Measurements from ENCODE around the gene TXNRD2.
"Not testable (repeated sequence)": the region's sequence is repeated elsewhere in the genome, so short reads cannot be mapped to it uniquely, and the experiment has no call there.

TXNRD2 gene

GRCh38 chr22:19923914-19924513 is 17.6 kb downstream of the TXNRD2 start:
- no peak for DNase-seq (ENCODE audit: low read depth in 2 of 2)

GRCh38 chr22:19921544-19922081 is 20.0 kb downstream of the TXNRD2 start:
- no peak for DNase-seq (ENCODE audit: low read depth in 2 of 2)

- DNase-seq (ENCODE audit: low read depth in 2 of 2): no peak
Measured at GRCh38 chr22:19919701-19920363, 21.8 kb downstream of the TXNRD2 start.

- no peak for DNase-seq (ENCODE audit: low read depth in 2 of 2)
Measured at GRCh38 chr22:19918332-19919106, 23.1 kb downstream of the TXNRD2 start.

DNA sequence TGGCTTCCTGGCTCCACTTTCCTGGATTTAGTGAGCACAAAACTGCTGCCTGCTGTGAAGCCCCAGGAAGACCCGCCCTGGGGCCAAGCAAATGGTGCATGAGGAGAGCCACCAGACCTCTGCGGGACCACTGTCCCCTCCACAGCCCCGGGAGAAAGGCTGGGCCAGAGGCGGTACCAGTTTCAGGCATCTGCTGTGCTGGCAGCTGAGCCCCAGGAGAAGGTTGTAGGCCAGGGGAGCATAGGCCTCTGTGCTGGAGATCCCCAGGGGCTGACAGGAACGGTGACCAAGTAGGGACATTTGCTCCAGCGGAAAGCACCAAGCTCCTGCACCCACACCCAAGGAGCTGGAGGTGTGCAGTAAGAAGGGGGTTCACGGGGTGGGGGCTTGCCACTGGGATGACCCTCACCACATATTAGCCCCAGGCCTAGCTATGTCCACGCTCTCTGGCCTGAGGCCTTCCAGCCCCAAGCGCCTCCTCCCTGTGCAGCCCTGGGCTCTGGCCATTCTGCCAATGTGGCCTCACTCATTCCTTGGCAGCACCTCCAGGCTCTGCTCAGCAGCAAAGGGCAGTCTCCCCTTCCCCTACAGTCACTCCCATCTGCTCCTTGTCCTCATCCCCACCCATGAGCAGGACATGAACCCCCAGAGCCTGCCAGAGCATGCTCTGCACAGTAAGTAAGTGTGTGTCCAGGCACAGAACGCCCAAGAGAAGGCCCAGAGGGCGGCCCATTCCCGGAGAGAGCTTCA is 24.1 kb downstream of the TXNRD2 start:
- DNase-seq (ENCODE audit: low read depth in 2 of 2): no peak

GRCh38 chr22:19916941-19917340 is 24.7 kb downstream of the TXNRD2 start:
- no peak for DNase-seq (ENCODE audit: low read depth in 2 of 2)

GRCh38 chr22:19916006-19916405 is 25.6 kb downstream of the TXNRD2 start:
- DNase-seq (ENCODE audit: low read depth in 2 of 2): no peak

GRCh38 chr22:19915287-19915954 is 26.2 kb downstream of the TXNRD2 start:
- no peak for DNase-seq (ENCODE audit: low read depth in 2 of 2)

- DNase-seq (ENCODE audit: low read depth in 2 of 2): no peak
Measured at GRCh38 chr22:19914201-19914943, 27.2 kb downstream of the TXNRD2 start.

GRCh38 chr22:19913337-19913936 is 28.2 kb downstream of the TXNRD2 start:
- no peak for DNase-seq (ENCODE audit: low read depth in 2 of 2)

DNA sequence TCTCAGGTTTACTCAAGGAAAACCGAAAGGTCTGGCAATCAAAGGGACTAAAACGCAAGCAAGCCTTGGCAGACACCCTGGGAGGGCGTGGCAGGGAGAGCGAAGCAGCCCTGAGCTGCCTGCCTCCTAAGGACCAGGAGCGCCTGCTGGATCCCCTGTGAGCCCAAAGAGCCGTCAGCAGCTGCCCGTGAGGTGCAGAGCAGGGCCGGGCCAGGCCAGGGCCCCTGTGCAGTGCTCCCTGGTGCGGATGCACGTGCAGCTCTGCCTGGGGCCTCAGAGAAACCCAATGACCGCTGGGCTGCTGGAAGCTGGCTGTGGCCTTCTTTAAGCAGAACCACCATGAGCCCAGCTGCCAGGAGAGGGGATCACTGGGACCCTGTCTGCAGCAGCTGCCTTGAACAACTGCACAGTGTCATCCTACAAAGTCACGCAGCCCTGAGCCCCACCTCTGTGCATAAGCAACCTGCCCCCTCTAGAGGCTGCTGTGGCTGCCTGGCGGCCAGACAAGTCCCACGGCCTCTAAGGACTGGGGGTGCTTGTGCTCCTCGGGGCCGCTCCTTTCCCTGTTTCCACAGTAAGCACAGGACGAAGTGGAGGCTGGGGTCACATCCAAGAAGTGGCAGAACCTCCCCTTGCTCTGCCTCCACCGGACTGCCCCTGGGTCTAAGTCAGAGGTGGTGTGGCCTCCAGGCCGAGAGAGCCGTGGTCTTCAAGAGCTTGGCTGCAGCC is 29.2 kb downstream of the TXNRD2 start:
- DNase-seq (ENCODE audit: low read depth in 2 of 2): no peak

DNA sequence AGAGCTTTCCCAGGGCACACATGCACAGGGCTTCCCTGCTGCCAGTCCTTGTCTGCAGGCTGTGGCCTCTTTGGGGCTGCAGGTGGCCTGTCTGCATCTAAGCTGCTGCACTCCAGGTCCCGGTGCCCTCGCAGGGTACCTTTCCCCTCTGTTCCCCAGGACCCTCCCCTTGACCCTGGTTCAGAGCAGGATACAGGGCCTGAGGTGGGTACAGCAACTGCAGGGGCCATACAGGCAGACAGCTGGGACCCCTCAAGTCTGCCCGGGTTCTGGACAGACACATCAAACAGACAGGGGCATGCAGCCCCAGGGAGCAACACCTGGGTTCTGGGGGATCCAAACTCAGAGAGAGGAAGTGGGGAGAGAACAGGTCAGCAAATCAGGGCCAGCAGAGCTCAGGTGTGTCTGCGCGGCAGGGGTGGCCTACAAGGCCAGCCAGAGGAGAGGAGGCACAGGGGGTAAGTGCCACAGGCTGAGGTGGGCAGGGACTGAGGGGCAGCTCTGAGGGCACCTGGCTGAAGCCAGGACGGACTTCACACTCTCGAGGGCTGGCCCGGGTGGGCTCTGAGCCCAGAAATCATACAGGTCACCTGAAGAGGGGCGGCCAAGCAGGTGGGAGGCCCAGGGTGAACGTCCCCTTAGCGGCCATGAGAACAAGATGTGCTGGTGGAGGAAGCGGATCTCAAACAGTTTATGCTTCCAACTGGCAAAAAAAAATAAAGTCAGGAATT is 29.9 kb downstream of the TXNRD2 start:
- DNase-seq (ENCODE audit: low read depth in 2 of 2): no peak

- DNase-seq (ENCODE audit: low read depth in 2 of 2): no peak
Measured at GRCh38 chr22:19910180-19910744, 31.4 kb downstream of the TXNRD2 start.

DNA sequence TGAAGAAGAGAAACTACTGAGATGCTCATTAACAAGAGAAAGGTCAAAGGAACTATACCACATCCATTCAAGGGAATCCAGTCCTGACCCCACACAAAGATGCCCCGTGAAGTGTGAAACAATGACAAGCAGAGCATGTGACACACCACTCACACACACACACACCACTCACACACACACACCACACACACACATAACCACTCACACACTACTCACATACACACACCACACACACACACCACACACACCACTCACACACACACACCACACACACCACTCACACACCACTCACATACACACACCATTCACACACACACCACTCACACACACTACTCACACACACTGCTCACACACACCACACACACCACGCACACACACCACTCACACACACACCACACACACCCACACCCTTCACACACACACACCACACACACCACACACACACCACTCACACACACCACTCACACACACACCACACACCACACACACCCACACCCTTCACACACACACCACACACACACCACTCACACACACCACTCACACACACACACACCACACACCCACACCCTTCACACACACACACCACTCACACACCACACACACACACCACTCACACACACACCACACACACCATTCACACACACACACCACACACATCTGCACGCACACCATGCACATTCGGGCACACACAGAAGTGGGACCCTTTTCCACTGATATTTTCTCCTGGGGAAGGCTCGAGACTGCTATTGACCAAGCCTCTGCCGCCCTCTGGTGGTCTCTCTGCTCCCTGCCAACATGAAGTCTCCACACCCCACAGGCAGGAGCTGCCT is 32.1 kb downstream of the TXNRD2 start:
- peak; percentile 76 to 85 for DNase-seq (ENCODE audit: low read depth in 2 of 2)

GRCh38 chr22:19907902-19908301 is 33.7 kb downstream of the TXNRD2 start:
- DNase-seq (ENCODE audit: low read depth in 2 of 2): not testable (repeated sequence)

- DNase-seq (ENCODE audit: low read depth in 2 of 2): not testable (repeated sequence)
Measured at GRCh38 chr22:19906864-19907263, 34.8 kb downstream of the TXNRD2 start.
